NCI-H1436 (cell line): ENCODE results near the gene NHERF1.

Experiments used
- DNase-seq: peaks from one replicate; lab custom pipeline; 2025; lab: John Stamatoyannopoulos, UW

The NHERF1 gene

DNA sequence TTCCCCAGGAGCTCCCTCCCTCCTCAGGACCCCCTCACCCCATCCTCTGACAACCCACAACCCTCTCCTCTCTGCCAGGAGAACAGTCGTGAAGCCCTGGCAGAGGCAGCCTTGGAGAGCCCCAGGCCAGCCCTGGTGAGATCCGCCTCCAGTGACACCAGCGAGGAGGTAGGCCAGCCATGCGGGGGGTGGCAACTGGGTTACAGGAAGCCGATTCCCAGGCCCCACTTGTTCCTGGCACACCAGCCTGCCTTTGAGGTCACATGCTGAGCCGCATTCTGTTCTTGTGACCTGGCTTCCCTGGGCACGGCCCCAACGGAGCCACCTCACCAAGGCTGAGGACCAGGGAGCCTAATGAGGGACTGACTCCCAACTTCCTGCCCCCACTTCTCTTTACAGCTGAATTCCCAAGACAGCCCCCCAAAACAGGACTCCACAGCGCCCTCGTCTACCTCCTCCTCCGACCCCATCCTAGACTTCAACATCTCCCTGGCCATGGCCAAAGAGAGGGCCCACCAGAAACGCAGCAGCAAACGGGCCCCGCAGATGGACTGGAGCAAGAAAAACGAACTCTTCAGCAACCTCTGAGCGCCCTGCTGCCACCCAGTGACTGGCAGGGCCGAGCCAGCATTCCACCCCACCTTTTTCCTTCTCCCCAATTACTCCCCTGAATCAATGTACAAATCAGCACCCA lies 19.8 kb downstream of the NHERF1 start:
- DNase-seq, result no peak

DNA sequence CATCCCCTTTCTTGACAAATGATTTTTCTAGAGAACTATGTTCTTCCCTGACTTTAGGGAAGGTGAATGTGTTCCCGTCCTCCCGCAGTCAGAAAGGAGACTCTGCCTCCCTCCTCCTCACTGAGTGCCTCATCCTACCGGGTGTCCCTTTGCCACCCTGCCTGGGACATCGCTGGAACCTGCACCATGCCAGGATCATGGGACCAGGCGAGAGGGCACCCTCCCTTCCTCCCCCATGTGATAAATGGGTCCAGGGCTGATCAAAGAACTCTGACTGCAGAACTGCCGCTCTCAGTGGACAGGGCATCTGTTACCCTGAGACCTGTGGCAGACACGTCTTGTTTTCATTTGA lies 20.3 kb downstream of the NHERF1 start:
- DNase-seq, result no peak

DNA sequence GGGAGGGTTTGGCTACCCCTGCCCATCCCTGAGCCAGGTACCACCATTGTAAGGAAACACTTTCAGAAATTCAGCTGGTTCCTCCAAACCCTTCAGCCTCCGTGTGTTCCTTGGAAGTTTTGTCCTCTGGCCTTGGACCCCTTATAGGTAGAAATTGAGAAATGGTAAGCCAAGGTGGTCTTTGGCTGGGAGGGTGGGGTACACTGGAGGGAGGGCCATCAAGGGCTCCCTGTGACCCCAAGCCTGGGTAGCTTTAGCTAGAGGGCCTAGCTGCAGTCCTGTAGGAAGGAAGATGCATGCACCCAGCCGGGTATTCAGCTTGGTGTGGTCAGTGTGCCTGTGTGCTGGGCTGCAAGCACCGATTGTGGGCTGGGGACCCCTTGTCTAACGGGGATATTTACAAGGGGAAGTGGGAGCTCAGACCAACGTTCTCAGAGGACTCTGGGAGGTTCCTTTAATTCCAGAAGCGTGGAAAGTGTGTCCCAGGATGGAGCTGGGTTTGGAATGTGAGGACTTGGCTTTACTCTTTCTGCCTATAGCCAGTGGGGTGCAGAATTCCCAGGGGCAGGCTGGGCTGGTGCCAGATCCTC lies 20.9 kb downstream of the NHERF1 start:
- no peak for DNase-seq

DNA sequence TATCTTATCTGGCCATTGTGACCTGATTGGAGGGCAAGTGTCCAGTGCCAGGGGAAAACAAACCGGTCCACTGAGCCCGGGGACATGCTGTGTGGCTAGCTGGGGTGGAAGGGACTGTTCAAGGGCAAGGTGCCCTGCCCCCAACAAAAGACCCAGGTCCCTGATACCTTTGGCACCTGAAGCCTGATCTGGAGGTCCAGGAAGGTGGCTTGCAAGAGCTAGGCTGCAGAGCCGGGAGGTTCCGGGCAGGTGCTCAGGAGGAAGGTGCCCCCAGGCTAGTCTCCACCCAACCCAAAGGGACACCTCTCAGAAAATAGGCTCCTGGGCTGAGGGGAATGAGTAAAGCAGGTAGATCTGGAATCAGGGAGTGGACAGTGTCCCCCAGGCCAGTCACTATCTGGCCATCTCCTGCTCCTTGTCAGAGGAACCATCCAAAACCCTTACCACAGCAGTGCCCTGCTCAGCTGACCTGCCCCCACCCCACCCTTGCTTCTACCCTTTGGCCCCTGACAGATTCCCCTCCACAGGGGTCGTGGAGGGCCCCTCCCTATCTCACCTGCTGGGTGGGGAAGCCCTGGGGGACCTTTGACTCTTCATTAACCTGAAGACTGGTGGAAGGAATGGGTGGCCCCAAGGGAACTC lies 21.5 kb downstream of the NHERF1 start:
- no peak for DNase-seq

DNA sequence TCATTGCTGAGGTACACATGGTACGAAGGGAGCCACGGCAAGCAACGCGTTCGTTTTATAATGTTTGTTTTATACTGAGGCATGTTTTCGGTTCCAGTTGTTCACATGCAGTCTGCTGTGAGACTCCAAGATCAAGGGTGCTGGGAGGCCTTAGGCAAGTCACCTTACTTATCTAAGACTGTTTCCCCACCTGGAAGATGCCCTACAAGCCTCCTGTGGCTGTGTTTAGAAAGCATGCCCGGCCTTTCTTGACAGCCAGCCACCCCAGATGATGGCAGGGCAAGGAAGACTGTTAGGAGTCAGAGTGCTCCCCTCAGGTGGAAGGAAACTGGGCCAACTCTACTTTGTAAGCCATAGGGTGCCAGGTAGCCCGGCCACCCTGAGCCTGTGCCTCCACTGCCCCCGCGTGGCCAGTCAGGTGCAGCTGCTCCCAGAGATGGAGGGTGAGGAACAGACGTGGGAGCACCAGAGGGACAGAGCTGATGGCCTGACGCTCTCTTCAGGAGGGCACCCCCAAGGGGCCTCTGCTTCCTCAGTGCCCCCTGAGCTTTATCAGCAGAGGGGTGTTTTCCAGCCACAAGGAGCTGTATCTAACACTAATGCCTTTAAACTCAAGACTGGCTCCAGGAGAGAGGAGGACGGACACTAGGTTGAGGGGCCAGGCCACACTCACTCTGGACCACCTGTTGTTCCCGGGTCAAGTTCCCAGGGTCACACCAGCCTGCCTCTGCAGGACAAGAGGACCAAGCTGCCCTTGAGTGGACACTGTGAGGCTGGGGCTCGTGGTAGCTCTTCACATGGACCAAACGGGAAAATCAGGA lies 22.3 kb downstream of the NHERF1 start:
- peak; percentile 47 for DNase-seq

DNA sequence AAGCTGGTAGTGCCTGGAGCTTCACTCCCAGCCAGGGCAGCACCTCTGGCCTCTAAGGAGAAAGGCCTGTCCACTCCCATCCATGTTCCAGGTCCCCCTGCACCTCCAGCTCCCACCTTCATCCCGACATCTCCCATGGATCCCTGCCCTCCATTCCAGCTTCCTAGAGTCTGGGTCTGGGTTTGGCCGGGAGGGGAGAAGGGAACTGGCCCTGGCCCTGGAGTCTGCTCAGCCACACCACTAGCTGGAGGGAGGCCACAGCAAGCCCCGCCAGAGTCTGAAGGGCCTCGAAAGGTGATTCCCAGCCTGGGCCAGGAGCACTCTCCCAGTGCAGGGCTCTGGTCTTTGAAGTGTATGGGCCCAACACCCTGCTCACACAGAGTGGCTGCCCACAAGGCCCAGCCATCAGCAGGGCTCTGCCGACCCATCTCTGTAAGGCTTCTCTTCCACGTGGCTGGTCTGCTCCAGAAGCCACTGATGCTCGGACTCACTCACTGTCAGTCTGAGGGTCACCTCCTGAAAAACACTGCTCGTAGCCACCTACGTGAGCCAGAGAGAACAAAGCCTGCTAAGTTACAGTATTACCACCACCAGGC lies 23.0 kb downstream of the NHERF1 start:
- no peak for DNase-seq

DNA sequence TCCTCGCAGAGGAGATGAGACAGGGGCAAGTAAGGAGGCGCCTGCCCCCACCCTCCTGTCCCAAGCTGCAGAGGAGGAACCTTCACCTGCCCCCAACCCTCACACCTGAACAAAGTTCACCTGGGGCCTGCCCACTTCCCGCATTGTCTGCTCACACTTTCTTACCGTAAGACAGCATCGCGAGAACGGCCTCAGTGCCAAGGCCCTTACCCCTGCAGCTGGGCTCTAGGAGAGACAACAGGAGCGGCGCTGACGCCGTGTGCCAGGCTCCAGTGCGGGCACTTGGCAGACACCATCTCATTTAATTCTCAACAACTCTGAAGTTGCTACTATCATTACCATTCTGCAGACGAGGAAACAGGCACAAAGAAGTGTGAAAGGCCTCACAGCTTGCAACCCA lies 23.6 kb downstream of the NHERF1 start:
- no peak for DNase-seq

DNA sequence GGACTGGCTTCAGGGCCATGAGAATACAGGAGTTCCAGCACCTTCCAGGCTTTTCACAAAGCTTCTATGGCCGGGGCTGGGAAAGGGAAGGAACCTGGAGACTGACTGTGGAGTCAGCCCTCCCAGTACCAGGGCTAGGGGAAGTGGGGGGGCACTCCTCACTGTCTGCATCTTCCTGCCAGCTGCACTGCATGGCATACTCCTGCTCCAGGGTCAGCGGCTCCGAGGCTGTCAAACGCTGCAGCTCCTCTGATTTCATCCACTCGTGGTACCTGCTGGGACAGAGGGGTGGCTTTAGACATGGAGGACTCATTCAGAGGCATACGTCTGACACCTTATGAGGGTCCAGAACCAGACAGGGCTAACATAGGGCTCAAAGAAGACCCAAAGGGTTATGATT lies 25.0 kb downstream of the NHERF1 start:
- DNase-seq, result no peak

DNA sequence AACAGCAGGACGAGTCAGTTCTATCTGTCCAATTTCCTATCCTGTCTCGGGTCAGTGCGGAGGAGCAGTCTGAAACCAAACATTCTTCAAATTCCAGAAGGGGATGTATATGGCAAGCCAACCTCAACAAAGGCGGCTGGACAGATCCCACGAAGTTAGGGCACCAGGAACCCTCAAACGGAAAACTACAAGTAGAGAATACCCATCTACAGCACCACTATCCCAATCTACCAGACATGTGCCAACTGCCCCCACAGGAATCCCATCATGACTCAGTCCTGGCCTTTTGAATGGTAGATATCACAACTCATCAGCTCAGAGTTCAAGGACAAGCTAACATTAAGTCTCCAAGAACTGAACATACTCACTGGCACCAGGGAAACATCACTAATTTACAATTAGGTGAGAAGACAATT lies 25.5 kb downstream of the NHERF1 start:
- DNase-seq, result no peak

DNA sequence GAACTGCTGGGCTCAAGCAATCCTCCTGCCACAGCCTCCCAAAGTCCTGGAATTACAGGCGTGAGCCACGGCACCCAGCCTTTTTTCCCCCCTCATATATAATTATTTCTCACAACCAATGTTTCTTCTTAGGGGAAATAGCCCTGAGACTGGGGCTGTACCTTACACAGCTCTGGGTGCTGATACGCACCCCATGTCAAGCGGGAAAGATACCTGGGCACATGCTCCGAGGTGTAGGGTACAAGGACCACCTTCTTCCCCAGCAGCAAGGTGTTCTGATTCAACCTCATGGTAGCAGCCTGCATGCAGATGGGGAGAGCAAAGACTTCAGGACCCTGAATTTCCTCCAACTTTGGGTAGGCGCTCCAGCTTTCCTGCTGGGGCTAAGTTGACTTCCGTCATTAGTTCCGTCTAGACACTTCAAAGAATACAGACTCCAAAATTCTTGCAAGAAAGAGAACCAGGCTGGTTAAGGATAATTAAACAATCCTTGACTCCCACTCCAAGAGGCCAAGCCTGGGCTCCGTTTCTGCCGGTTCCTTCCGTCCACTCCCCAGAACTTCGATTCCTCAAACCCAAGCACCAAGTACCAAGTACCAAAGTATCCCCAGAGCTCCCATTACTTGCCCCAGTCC lies 27.1 kb downstream of the NHERF1 start:
- no peak for DNase-seq

DNA sequence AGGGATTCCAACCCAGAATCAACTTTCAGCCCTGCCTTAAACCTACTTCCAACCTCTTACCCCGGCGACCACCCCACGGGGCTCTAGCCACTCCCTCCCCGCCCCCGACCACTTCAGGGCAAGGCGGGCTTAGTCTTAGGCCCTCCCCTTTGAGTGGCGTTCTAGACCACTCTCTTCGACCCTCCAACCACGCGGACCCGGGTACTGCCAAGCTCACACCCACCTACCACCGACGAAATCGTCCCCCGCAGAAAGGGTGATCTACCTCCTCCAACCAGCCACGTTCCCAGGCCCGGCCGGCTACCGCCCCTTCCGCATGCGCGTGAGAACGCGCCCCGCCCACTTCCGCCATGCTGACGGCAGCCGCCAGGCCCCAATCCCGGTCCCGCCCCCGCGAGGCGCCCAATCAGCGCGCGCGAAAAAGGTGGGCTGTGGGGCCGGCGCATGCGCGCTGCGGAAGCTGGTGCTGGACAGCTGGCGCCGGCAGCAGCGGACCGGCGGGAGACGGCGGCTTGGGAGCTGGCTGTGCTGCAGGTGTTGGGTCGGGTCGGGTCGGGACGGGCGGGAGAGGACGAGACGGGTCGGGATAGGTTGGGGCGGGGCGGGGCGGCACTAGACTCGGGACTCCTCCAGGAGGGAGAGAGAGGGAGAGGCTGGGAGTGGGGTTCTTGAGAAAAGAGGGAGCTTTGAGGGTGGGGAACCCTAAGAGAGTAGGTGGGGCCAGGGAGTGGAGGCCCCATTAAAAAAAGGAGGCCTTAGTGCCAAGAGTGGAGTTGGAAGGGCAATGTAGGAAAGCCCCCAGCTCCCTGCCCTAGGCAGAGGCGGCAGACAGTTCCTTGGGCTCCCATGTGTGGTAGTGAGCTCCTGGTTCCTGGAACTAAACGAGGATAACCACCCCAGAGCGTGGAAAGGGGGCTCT lies 27.9 kb downstream of the NHERF1 start, which contains the start of gene NAT9:
TSS of gene NAT9 (minus strand) at position 302 of the 919 bp plus-strand sequence. CDS start 647 bp downstream, outside the sequence.
- peak; percentile 98 for DNase-seq

DNA sequence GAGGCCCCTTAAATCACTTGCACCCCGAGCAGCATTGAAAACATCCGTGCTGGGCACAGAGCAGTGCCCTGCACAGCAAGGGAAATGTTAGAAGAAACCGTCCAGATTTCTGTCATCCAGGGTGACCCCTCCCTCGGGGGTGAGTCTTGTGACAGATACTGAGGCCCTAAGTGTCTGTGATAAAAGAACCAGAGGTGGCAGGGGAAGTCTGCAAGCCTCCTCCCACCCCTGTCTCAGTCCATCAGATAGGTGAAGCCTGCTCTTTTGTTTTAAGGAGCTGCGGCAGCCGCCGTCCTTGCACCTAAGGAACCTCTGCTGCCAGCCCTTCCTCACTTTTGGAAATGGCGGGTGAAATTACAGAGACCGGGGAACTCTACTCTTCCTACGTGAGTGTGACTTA lies 28.6 kb downstream of the NHERF1 start:
- no peak for DNase-seq

DNA sequence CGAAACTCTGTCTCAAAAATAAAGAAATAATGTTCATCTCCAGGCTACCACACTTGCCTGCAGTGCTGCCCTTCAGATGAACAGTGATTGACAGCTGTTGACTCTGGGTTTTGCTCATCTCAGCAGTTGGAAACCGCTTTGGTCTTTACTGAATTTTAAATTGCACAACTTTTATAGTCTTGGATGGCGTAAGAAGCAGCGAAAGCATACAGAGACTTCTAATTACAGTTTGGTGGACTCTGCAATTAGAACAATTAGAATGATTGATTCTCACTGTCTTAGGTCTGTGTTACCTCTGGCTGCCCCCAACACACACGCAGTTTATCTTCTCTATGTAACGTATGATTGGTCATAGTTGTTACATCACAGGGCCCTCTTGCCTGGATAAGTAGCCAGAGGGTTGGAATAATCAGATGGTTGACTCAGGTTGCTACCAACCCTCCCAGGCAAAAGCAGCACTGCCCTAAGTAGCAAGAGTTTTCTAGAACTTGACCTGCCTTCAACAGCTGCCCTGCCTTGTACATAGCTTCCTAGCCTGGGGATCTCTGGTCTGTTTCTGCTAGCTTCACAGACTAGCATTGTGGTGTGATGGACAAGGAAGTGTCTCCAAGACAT lies 29.6 kb downstream of the NHERF1 start:
- no peak for DNase-seq

DNA sequence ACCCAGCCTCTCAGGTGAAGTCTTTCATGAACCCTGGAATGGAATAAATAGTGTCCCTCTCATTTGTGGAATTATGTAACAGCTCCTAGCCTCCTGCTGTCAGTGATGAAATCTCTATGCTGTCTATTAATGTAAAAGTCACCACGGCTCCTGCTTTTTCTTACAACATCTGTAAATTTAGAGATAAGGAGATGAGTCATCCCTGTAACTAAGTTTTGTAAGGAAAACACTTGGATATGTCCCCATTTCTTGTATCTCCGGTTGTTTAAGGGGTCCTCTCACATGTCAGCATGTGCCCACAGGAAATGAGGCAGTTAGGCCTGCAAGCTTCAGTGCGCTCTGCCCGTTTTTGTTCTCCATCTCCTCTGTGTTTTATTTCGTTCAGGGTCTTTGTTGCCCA lies 30.5 kb downstream of the NHERF1 start:
- DNase-seq, result no peak

DNA sequence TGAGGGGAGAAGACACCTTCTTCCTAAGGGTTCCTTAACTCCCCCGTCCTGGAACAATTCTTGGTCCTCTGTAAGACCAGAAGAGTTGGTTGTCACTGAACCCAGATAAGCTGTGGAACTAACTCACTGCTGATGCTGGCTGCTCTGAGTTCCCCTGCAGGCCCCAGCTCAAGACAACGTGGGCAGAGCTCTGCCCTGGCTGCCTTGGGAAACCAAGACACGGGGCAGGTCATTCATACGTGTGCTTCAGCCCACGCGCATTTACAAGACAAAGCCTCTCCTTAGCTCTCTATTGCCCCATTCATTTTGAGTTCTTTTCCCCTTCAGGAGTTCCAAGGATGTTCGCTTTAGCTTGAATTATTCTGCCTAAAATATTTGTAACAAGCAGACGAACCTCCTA lies 31.1 kb downstream of the NHERF1 start:
- DNase-seq, result no peak

DNA sequence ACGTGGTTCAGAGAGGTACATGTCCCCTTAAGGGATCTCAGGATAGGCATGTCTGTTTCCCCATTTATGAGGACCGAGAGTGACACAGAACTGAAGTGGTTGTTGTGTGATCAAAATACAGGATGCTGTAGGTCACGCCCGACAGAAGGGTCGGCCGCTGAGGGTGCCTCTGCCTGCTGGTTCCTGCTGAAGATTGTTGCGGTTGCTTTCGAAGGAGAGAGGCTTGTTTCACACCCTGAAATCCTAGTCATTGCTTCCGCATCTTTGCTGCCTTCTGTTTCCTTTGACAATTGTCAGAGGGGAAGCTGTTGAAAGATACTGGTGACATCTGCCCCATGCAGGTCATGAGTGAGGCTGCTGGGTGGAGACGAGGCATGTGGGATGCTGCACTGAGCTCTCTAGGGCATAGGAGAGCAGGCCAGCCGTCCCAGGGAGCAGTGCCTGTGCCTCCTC lies 31.5 kb downstream of the NHERF1 start:
- DNase-seq, result no peak

DNA sequence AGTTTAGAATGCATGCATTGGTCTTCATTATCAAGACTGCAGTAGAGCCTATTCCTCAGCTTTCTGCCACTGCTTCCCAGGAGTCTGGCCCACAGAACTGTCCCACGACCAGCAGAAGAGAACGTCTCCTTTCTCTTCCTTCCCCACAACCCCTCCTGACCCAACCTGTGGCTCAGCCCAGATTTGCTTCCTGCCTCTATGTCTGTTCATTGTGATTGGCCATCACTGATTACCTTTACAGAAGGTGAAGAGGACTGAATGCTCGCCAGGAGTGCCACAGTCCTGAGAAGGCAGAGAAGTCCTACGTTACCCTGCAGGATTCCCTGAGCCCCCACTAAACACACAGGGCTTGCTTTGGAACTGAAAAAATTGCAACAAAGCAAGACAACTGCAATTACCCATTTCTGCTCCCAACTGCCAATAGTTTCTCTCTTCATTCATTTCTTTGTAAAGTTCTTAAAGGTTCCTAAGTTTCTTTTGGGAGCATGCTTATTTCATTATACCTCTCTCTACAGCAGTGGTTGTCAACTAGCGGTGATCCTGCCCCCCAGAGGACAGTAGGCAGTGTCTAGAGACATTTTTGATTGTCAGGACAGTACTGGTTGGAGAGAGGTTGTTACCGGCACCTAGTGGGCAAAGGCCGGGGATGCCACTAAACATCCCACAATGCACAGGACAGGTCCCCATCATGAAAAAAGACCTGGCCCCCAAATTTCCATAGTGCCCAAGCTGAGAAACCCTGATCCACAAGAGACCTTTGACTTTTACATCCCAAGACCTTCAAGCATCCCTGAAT lies 32.2 kb downstream of the NHERF1 start:
- no peak for DNase-seq

DNA sequence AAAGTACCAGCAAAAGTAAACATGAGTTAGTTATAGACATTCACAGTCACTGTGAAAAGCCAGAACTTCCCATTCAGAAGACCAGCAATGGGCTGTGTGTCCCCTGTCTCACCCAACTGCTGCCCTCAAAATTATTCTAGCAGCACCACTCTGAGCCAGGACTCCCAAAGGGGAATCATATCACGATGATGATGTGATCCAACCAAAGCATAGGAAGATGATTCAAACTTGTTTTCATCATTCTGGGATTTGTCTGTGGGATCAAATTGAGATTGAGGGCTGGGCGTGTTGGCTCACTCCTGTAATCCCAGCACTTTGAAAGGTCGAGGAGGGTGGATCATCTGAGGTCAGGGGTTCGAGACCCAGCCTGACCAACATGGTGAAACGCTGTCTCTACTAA lies 34.1 kb downstream of the NHERF1 start:
- DNase-seq, result no peak

DNA sequence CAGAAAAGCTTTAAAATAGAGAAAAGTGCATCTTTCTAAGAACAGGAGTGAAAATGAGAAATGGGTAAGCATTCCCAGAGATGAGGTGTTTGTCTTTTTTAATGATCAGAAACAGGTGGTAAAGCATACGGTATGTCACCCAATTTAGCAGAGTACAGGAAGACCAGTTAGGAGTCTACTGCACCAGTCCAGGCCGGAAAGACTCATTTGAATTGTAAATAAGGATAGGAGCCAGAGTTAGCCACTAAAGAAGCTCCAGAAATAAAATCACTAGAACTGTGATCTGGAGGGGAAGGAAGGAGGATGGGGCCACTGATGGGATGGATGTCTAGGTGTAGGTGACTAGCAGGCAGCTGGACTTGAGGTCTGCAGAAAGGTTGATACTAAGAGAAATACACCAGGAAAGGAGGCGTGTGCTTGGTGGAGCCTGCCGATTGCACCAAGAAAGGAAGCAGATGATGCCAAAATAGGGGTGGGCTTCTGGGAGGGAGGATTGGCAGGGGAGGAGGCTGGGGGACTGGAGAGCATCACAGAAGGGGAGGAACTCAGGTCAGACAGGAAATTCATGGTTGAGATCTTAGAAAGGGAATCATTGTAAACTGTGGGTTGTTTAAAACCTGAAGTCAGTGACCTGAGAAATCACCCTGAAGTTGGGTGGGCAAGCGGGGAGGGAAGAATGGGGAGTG lies 35.8 kb downstream of the NHERF1 start:
- no peak for DNase-seq
